Loucy (cell line): Measurements from ENCODE around the gene CEACAM16.

Experiments
- H2AFZ ChIP-seq: fragments of 200-600 bp; sonication (generic); 2 replicates; pipeline ENCODE4 v1.6.0; 2016; ENCODE audit warnings: antibody characterized with exemption, mild to moderate bottlenecking, low read length, moderate library complexity
- H3F3A ChIP-seq: fragments of 200-600 bp; 2 replicates; pipeline ENCODE4 v1.6.0; 2016; ENCODE audit warnings: antibody characterized with exemption, low read depth, mild to moderate bottlenecking
- H3K27me3 ChIP-seq: fragments of 200-600 bp; sonication (generic); 2 replicates; pipeline ENCODE4 v1.6.1; 2014; ENCODE audit warnings: low read length, mild to moderate bottlenecking; ENCODE audit not compliant: insufficient read depth, poor library complexity, severe bottlenecking
- H3K36me3 ChIP-seq: fragments of 200-600 bp; sonication (generic); 2 replicates; pipeline ENCODE4 v1.6.1; 2016; ENCODE audit warnings: low read length; ENCODE audit not compliant: insufficient read depth
- H3K4me1 ChIP-seq: fragments of 200-600 bp; sonication (generic); 2 replicates; pipeline ENCODE4 v1.5.1; 2014; ENCODE audit warnings: low read length, mild to moderate bottlenecking; ENCODE audit not compliant: insufficient read depth, poor library complexity, severe bottlenecking
- H3K4me2 ChIP-seq: fragments of 200-600 bp; sonication (generic); 2 replicates; pipeline ENCODE4 v1.6.0; 2014; ENCODE audit warnings: antibody characterized with exemption, low read length, low read depth, mild to moderate bottlenecking; ENCODE audit not compliant: poor library complexity, severe bottlenecking
- H3K4me3 ChIP-seq: fragments of 200-600 bp; sonication (generic); 2 replicates; pipeline ENCODE4 v1.5.1; 2014; ENCODE audit warnings: low read length, mild to moderate bottlenecking, mixed read lengths; ENCODE audit not compliant: poor library complexity, severe bottlenecking
- H3K79me2 ChIP-seq: fragments of 200-600 bp; sonication (generic); 2 replicates; pipeline ENCODE4 v1.6.1; 2014; ENCODE audit warnings: low read length; ENCODE audit not compliant: insufficient read depth
- H3K9ac ChIP-seq: fragments of 200-600 bp; sonication (generic); 2 replicates; pipeline ENCODE4 v1.6.0; 2014; ENCODE audit warnings: mild to moderate bottlenecking, low read depth, low read length, moderate library complexity; ENCODE audit not compliant: poor library complexity, severe bottlenecking
- H3K9me2 ChIP-seq: fragments of 200-600 bp; sonication (generic); replicated peaks from 2 replicates; pipeline ENCODE4 v1.6.1; 2016; ENCODE audit warnings: low read depth, low read length, mixed read lengths
- H3K9me3 ChIP-seq: fragments of 200-600 bp; sonication (generic); 2 replicates; pipeline ENCODE4 v1.6.1; 2014; ENCODE audit warnings: mild to moderate bottlenecking, antibody characterized with exemption, low read length, low read depth; ENCODE audit not compliant: insufficient read depth
- H4K20me1 ChIP-seq: fragments of 200-600 bp; sonication (generic); 2 replicates; pipeline ENCODE4 v1.6.0; 2014; ENCODE audit warnings: antibody characterized with exemption, low read length, mild to moderate bottlenecking; ENCODE audit not compliant: insufficient read depth, poor library complexity, severe bottlenecking
- CTCF ChIP-seq: fragments of 200-600 bp; sonication (generic); conservative IDR thresholded peaks from 2 replicates; pipeline ENCODE4 v1.5.1; 2014; ENCODE audit warnings: mild to moderate bottlenecking, antibody characterized with exemption, low read length
- EZH2phosphoT487 ChIP-seq: fragments of 200-600 bp; IDR thresholded peaks from 2 replicates; pipeline ENCODE4 v1.6.1; 2018; ENCODE audit warnings: antibody characterized with exemption, mild to moderate bottlenecking, moderate library complexity, borderline replicate concordance

Gene CEACAM16

GRCh38 chr19:44698492-44699201 lies at the start of gene CEACAM16:
TSS of gene CEACAM16 (plus strand) at chr19:44699151. CDS start at chr19:44701457, 2,306 bp downstream.
- H3K9ac ChIP-seq = no peak within 1 kb of the TSS
- H3F3A ChIP-seq = no peaks in the 10 kb centered on the region
- TF ChIP-seq CTCF = no peak
- TF ChIP-seq EZH2phosphoT487 = no peak
- H3K4me3 ChIP-seq = no peak within 1 kb of the TSS
- H3K9me2 ChIP-seq = no peaks in the 10 kb centered on the region
- H2AFZ ChIP-seq = no peak within 1 kb of the TSS
- no peaks in the 10 kb centered on the region for H3K9me3 ChIP-seq
- H3K36me3 ChIP-seq = no peaks in the 10 kb centered on the region
- no peak within 1 kb of the TSS for H3K4me2 ChIP-seq
- H4K20me1 ChIP-seq = no peaks in the 10 kb centered on the region
- no peaks in the 10 kb centered on the region for H3K27me3 ChIP-seq
- no peaks in the 10 kb centered on the region for H3K4me1 ChIP-seq
- no peaks in the 10 kb centered on the region for H3K79me2 ChIP-seq

GRCh38 chr19:44649578-44650145 lies 49.3 kb upstream of the CEACAM16 start:
- no peak overlapping the region for H3K4me2 ChIP-seq
- no peaks in the 10 kb centered on the region for H3K27me3 ChIP-seq
- H3F3A ChIP-seq = no peaks in the 10 kb centered on the region
- TF ChIP-seq CTCF (no peak), EZH2phosphoT487 (no peak)
- H3K4me3 ChIP-seq = no peak overlapping the region
- no peaks in the 10 kb centered on the region for H3K36me3 ChIP-seq
- no peak overlapping the region for H3K9ac ChIP-seq
- H3K9me3 ChIP-seq = no peaks in the 10 kb centered on the region
- H4K20me1 ChIP-seq = no peaks in the 10 kb centered on the region
- H3K4me1 ChIP-seq = no peaks in the 10 kb centered on the region
- no peaks in the 10 kb centered on the region for H3K79me2 ChIP-seq
- no peaks in the 10 kb centered on the region for H3K9me2 ChIP-seq
- no peak overlapping the region for H2AFZ ChIP-seq

GRCh38 chr19:44653343-44653742 lies 45.6 kb upstream of the CEACAM16 start:
- no peak overlapping the region for H2AFZ ChIP-seq
- TF ChIP-seq EZH2phosphoT487 = no peak
- no peak for TF ChIP-seq CTCF
- H3K27me3 ChIP-seq = no peaks in the 10 kb centered on the region
- no peak overlapping the region for H3K9ac ChIP-seq
- no peak overlapping the region for H3K4me3 ChIP-seq
- H4K20me1 ChIP-seq = no peaks in the 10 kb centered on the region
- H3F3A ChIP-seq = no peaks in the 10 kb centered on the region
- no peaks in the 10 kb centered on the region for H3K9me2 ChIP-seq
- H3K4me1 ChIP-seq = no peaks in the 10 kb centered on the region
- H3K4me2 ChIP-seq = no peak overlapping the region
- H3K36me3 ChIP-seq = no peaks in the 10 kb centered on the region
- H3K9me3 ChIP-seq = no peaks in the 10 kb centered on the region
- no peaks in the 10 kb centered on the region for H3K79me2 ChIP-seq
